CD4-positive, alpha-beta T cell treated with Interleukin-12 subunit alpha and Interleukin-12 subunit beta, for 1 hour (primary cell): ENCODE data around the gene NUAK1.

ENCODE experiments used
- DNase-seq: peaks from one replicate; pipeline ENCODE4 v3.0.0-alpha.2; 2020

Gene NUAK1

DNA sequence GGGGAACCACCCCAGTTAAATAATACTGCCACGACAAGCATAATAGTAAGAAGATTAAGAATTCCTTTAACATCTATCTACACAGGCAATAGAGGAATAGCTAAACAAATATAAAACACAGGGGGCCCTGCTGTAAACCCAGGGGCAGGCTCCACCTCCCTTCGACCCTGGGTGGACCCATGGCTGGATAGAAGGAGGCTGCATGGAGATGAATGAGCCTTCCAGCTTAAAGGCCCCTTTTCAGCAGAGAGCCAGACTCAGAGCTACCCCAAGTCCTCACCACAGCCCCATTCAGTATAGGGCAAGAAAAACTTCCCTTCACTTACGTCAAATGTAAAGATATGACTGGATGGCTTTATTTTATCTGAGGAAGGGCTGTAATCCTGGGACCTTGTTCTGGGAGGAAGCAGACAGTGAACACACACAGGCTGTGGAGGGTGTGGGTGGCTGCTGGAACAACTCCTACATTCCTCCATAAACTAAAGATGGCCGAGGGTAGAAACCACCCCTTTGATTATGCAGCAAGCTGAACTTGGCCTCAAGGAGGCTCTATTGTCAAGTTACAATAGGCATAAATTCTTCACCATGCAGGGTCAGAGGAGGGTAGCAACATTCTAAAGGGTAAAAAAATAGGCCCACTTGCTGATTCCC lies 30.4 kb downstream of the NUAK1 start:
- DNase-seq, result no peak

DNA sequence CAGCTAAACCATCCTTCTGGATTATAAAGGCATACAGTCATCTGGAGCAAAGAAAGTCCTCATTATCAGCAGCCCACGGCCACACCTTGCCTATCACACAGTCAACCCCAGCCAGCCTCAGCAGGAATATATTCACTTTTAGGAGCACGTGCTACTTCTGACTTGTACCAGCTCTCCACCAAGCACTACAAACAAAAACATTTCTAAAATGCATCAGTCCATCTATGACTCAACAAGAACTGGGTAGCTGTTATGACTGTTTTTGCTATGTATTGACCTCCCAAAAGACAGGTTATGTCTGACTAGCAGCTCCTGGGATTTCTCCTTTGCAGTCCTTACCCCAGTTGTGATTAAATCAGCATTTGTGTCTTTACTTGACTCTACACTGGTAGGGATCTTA lies 31.2 kb downstream of the NUAK1 start:
- DNase-seq, result no peak

DNA sequence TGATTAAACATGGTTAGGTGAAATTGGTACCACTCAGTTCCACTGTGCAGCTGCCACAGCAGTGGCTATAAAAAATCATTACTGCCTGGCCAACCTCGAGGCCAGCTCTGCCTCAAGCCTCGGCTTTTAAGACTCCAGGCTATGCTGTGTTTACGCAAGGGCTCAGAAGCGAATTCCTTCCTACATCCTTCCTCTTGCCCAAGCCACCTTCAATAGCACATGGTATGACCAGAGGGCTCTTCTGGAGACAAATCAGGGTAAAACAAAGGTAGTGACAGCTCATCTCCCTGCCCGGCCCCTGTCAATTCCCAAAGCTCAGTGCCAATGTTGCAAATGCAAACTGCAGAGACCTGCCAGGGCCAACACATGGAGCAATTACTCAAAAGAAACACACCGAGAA lies 31.9 kb downstream of the NUAK1 start:
- DNase-seq, result no peak

DNA sequence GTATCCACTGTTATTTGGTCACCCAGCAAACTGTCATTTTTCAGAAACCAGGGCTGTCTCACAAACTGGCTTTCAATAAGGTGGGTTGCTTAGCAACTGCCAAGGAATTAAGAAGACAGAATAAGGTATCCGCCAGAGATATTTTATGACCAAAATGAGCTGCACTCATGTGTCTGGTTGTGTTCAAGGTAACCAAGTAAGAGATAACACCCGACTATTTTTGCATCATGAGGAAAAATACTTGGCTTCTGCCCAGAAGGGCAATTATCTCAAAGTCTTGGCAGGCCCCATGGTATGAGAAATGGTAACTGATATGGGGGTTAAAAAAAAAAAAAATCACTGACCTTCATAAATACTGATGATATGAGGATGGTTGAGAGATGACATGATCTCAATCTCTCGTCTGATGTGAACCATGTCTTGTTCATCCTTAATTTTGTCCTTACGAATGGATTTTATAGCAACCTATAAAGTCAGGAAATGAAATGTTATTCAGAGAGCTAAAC lies 32.6 kb downstream of the NUAK1 start:
- no peak for DNase-seq

DNA sequence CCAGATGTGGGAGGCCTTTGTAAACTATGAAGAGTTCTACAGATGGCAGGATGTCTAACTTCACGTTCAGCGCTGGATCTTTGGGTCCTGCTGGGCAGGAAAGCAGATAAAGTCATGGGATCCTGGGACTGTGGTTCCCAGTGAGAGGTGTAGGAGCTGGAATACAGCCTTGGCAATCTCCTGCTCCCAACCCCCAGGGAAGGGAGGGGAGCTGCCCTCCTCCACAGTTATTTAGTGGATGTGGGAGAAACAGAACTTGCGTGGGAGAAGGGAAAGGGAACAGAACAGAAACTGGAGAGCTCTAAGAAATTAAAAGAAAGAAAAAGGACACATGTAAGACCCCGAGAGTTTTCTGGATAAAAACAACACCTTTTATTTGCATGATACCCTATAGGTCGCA lies 37.0 kb downstream of the NUAK1 start:
- DNase-seq, result no peak

DNA sequence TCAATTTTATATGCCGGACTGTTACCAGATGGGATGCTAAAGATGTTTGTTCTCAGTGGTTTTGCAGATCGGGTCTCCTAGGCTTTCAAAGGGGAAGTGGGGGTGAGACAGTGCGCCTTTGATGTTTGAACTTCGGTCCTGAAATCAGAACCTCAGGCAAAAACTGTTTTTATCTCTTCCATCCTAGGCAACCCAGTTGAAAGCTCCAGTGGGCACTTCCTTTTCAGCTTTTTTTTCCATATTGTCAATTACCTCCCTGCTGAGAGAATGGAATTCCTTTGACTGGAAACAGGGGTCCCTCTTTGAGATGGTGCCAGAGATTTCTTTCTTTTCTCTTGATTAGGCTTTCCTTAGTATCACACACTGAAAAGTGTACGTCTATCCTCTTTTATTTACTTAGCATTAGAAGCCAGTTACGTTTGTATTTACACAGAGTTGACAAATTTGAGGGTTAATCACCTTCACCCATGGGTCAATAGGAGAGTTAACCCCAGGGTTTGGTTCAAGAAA lies 40.0 kb downstream of the NUAK1 start:
- no peak for DNase-seq

DNA sequence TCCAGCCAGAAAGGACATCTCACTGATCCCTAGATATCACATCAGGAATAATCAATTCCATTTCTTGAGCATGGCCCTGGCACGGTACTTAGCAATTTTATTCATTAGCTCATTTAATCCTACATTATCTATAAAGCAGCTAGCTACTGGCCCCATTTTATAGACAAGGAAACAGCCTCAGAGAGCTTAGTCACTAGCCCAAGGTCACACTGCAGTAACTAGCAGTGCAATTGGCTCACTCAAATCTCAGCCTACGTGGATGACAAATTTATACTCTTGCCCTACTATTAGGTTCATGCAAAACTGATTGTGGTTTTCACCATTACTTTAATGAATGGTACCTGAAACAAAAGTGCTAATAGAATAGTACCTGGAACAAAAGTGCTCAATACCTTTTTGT lies 41.7 kb downstream of the NUAK1 start:
- no peak for DNase-seq

DNA sequence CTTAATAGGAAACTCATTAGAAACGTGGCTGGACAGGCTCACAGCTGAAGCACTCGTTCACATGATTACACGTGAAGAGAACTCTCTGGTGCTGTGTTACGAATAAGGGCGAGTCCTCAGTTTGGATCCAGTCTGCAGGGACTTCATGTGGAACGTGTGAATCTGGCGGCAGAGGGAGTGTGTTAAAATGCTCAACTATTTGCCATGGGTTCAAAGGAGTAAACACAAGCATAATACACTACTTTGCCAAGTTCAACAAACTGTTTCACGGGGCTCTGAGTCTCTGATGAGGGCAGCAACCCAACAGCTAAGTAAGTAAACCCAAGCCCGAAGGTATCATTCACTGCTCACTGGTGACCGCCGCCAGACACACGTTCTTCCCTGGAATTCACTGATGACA lies 42.4 kb downstream of the NUAK1 start:
- DNase-seq, result no peak

DNA sequence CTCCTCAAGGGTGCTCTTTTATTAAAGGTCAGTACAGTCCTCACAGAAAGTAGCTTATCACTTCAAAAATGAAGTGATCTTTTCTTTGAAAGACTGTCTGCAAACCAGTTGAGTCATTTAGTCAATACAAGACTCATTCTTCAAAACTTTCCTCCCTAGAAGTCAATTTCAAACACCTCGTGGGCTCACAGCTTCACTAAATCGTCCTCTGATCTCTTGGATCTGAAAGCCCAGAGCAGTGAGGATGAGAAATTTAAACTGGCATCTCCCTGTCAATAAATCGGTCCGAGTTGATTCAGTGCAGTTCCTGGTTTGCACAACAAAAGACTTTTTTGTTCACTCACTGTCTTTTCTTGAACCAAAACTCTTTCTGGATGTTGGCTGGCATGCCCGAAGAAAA lies 44.5 kb downstream of the NUAK1 start:
- no peak for DNase-seq

DNA sequence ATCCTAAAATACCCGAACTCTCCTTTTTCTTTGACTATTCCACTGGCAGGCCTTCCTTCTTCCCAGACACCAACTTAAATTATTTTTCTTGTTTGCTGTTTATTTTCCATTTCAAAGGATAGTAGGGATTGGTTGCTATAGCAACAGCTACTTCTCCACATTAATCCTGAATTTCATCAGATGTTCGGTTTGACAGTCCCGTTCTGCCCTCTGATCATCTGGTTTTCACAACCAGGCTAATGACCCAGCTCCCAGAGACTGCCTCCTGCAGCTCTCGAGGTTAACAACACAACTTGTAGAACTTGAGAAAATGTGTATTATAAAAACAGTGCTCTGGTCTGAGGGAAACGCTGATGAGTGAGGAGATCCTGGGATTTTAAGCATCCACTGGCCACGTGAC lies 45.5 kb downstream of the NUAK1 start:
- DNase-seq, result no peak

DNA sequence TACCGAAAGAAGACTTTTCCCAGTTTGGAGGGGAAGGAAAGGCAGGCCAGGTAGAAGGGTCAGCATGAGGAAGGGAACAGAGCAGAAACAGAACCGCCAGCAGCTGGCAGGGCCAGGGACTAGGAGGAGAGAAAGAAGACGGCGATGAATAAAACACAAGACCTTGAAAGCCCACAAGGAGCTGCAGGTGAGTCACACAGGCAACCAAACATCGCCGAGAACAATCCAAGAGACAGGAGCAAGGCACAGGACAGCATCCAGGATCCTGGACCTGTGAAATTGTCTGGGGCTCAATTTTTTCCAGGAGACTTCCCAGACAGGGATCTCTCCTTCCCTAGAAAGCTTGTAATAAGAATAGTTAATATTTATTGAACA lies 47.3 kb downstream of the NUAK1 start:
- no peak for DNase-seq

DNA sequence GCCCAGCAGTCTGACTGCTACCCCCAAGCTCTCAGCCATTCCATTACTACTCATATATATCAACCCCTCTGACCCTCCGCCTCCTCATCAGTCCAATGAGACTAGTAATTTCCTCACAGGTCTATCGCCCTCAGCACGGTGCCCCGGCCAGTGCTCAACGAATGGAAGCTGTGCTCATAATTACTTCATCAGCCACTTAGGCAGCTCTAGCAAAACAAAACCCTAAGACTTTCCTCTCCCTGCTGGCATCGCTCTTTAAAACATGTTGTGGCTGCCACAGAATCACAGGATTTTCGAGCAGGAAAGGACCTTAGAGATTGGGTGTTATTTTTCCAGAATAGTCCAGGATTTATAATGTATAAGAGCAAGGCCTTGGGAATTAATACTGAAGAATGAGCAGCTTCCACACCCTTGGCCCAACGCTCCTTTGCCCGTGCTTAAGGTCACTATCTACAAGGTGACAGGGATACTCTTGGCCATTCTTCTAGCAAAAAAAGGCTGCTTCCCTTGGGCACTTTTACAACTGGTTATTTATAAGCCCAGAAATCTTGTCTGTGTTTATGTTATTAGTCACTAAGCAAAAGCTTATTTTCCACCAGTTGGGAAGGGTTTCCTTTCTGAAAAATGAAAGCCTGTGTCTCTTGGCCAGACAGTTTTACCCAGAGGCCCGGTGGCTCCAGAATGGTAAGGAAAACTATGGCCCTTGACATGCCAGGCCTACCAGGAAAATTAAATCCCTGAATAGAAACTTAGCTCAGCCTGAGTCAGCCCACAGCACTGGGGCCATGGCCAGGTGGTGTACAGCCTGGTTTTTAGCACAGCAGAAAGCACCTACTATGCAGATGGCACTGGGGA lies 47.9 kb downstream of the NUAK1 start:
- no peak for DNase-seq

DNA sequence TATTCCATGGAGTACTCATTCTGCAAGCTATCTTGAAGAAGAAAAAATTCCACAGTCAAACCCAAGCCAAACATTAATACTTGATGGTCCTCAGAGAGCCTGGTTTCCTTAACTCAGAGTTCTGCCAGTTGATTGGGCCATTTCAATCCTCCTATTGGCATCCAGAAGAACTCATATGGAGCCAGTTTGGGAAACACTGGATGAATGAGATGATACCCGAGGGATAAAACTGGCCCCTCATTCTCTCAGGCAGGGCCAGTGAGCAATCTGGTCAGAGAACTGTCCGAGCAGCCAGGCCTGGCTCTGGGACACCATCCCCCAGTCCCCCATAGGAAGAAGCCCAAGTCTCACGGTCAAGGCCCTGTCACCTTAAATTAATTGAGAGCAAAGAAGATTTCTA lies 48.8 kb downstream of the NUAK1 start:
- no peak for DNase-seq

DNA sequence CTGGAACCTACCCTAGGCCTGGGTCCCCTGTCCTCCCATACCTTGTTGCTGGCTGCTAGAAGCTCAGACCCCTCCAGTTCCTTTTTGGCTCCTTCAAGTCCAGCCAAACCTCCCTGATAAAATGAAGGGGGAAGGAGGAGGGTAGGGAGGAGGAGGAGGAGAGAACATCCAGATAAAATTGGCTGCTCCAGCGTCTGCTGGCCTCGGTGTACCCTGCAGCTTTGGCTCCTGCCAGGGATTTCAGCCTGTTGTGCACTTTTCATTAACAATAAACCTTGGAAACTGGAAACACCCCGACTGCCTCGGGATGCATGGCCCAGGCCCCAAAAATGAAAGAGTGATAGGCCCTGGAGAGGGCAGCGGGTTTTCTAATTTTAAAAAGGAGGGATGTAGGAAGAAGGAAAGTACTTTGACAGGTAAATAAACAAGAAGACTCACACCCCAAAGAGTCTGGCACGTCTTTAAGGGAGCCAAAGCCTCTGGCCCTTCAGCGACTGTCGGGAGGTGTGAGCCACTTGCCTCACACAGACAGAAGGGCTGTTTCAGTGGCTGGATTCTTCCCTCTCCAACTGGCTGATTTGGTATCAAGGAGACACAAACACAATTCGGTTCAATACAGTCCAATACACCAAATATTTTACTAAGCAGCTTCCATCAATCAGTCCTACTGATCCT lies 49.8 kb downstream of the NUAK1 start:
- no peak for DNase-seq

DNA sequence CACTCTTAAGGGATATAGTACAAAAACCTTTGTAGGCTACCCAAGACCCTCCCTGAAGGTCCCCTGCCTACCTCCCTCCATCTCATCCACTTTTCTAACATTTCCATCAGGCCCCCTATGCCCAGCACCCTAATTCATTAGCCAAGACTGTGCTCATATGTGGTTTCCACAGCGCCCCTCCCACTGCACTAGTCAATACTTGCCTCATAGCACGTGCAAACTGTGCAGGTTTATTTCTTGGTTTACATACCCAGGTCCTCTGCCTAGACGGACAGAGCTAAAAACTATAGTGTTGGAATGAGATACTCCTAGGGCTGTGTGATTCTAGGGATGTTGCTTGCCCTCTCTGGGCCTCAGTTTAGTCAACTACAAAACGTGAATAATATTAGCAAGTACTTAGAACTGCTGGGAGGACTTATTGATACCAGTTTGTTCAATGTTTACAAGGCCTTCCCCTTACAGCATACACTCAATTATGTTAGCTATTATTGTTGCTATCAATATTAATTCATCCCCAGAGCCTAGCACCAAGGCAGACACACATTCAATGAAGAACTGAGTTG lies 50.4 kb downstream of the NUAK1 start:
- DNase-seq, result no peak

DNA sequence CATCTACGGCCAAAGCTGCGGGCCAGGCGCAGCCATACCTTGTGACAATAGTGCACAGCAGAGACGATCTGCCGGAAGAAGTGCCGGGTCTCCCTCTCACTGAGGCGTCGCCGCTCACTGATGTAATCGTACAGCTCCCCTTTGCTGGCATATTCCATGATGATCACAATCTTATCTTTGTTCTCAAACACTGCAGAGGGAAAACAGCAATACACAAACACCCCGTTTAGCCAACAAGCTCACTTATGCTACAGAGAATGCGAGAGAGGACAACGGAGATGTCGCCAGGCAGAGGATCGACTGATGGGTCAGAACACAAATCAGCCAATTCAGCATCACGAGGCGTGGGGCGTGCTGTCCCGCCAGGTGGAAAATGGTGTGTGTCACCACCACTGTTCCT lies 52.1 kb downstream of the NUAK1 start:
- no peak for DNase-seq

DNA sequence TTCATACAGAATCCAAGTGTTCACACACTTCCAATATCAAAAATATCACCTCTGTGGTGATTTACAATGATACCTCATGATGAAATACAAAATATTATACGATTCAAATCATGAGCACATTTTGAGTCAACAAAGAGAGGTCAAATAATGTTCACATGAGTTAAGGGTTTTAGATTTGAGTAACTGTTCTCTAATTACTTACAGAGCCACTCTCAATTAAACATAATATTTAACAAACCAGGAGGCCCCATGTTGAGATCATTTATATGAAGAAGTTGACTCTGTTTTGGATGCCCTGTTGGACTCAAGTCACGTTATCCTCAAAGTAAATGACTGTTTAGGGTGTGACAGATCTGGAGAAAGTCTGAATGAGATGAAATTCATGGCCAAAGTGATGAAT lies 53.5 kb downstream of the NUAK1 start:
- no peak for DNase-seq

DNA sequence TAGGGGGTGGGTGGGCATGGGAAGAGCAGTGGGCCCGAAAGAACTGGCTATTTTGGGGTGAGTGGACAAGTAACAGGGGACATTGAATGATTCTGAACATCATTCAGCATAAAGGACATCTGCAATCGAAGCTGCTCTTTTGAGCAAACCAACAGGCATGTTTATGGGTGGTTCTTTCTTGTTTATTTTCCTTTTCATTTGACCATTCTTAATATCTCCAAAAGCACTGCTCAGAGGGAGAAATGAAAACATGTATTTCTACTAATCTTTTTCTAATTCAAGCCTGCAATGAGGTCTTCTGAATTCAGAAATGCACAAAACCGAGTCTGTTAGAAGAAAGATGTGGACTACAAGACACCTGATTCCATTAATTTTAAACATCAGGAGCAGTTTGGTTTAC lies 54.0 kb downstream of the NUAK1 start:
- DNase-seq, result no peak

DNA sequence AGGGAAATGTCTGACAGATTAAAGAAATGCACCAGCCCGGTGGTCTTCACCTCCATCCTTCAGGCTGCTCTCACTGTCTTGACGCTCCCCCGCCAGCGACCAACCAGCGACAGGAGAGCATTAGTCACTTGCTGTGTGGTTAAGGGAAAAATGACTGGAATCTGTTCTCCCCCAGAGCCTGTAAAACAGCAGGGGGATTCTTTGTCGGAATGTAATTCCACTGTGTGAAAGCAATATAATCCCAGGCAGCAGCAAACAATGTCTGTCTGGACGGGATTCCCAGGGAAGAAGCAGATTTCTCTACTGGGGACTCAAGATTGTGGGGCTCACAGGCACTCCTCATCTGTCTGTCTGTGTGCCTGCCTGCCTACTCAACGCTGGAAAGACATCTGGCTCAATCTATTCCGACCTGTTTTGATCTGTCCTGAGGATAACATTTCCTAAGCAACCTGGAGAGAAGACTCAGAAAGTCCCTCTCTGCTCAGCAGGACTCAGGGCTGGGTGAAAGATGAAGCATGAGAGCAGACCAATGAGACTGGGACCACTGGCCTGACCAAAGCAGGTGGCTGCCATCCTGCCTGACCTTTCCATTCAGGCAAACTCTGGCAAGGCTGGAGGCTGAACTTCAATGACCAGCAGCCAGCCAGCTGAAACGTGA lies 54.6 kb downstream of the NUAK1 start:
- DNase-seq, result no peak

DNA sequence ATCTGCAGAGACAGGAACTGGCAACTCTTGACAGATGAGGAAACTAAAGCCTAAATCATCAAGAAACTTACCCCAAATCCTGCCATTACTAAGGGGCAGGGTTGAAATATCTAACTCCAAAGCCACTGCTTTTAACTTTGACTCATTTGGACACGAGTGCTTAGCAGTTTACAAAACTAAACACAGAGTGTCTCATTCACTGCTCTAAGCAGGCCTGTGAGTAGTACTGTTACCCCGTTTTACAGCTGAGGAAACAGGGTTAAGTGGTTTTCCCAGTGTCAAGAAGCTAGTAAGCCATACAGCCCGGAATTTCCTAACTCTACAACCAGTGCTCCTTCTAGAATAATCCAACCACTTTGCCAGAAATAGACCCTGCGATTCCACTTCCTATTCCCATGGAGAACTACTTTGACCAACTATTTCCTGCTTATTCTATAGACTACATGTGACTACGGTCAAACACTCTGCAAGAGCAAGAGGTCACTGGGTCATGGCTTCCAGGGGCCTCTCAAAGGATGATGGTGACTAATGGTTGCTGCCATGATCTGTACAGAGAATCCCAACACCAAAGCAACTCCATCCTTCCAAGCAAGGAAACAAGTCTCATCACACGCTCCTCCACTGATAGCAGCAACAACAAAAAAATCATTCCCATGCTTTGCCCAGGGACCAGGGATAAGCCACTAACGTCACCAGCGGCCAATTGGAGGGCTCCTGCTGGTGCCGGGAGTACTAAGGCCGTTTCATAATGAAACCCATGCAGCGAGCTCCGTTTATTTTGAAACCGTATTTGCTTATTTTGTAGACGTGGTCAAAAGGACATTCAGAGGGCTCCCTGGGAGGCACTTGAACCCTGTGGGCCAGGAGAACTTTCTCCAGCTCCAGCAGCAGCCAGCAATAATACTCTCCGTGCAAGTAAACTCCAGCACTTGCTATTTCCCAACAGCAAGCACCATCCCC lies 56.3 kb downstream of the NUAK1 start:
- no peak for DNase-seq

DNA sequence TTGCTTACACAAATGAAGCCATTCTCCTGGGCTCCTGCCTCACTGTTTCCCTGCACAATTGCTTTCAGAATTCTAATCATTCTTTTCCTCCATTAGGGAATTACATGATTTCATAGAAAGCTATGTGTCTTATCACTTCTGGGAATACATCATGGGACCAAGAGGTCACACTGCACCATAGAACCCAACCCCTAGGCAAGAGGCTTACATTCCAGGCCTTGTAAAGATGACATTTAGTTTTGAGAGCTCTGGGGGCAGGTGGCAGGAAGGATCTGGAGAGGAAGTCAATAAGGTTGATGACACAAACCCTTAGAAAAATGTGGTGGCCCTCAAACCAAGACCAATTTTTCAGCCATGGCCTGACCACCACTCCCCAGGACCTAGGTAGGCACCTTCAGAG lies 57.1 kb downstream of the NUAK1 start:
- no peak for DNase-seq

DNA sequence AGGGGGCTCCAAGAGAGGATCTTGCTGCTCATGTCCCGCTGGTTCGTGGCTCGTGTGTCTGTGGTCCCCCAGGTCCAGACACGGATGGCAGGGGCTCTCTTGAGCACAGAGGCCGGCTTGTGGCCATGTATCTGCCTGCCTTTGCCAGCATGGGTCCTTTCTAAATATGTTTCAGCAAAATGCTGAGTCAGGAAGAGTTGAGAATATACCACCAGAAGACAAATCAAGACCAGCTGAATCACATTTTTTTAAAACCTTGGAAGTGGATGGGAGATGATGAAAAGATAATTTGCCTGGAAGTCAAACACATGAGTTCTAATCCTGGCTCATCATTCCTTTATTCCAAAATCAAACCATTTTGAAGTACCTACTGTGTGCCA lies 58.0 kb downstream of the NUAK1 start:
- DNase-seq, result no peak
